Stimulated activated CD4-positive, alpha-beta T cell treated with anti-CD3 and anti-CD28 coated beads, Interleukin-4, amount 100 ng/mL, for 4 hours (primary cell): ENCODE measurements around the gene FXYD6.

Experiments
- DNase-seq, 2 experiments: peaks; one replicate each; pipeline ENCODE4 v3.0.0-alpha.2; 2020

Gene FXYD6

GRCh38 chr11:117910525-117910924 is 34.1 kb upstream of the FXYD6 start:
- no peak for DNase-seq

DNA sequence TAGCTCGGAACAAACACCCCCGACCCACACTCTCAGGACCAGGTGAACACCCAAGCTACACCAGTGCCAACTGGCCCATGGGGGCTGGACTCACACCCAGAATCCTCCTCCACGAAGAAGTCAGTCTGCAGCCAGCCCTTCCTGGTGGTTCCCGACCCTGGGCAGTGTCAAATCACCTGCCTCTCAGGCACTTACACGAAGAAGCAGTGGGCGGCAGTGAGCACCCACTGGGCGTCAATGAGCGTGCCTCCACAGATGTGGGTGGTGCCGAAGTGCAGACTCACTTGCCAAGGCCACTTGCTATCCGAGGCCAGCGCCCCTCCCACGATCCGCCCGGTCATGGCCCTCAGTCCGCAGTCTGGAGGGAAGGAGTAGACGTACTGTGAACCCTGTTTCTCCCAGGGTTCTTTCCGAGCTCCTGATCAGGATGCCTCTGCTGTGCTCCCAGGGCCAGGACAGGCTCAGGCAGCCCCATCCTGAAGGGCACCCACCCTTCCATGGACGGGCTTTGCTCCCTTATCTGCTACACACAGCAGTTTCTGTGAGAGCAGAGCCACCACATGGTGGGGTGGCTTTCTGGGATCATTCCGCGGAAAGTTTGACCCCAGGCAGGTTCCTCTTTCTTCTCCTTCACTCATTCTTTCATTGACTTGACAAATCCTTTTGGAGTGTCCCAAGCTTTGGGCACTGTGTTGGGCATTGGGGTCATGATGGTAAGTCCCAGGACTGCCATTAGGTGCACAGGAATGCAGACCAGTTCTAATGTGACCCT is 33.3 kb upstream of the FXYD6 start:
- DNase-seq = no peak

GRCh38 chr11:117908959-117909610 is 32.6 kb upstream of the FXYD6 start:
- DNase-seq = no peak

DNA sequence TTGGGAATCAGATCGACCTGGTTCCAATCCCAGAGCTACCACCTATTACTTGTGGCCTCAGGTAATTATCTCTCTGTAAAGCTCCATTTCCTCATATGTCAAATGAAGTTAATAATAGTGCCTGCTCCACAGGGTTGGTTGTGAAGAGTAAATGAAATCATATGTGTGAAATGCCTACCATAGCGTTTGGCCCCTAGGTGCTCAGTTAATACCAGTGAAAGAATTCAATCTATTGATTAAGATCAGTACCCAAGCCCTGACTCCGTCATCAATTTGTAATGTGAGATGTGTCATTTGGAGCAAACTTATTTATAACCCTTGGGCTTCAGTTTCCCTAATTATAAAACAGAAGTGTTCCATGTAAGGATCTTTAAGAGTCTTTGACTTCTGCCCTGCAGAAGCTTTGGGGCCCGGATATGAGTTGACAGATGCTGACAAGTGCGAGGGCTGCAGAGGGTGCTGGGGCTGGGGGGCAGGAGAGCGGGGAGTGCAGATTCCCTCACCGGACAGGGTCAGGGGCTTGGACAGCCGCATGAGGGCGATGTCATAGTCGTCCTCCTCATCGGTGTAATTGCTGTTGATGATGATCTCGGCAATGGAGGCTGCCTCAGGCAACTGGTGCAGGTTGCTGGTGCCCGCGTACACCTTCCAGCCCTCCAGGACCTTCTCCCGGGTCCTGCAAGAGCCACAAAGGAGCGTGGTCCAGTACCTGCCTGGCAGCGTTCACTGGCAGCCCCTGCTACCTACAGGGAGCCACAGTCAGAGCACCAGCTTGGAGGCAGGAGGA is 31.8 kb upstream of the FXYD6 start:
- no peak for DNase-seq

DNA sequence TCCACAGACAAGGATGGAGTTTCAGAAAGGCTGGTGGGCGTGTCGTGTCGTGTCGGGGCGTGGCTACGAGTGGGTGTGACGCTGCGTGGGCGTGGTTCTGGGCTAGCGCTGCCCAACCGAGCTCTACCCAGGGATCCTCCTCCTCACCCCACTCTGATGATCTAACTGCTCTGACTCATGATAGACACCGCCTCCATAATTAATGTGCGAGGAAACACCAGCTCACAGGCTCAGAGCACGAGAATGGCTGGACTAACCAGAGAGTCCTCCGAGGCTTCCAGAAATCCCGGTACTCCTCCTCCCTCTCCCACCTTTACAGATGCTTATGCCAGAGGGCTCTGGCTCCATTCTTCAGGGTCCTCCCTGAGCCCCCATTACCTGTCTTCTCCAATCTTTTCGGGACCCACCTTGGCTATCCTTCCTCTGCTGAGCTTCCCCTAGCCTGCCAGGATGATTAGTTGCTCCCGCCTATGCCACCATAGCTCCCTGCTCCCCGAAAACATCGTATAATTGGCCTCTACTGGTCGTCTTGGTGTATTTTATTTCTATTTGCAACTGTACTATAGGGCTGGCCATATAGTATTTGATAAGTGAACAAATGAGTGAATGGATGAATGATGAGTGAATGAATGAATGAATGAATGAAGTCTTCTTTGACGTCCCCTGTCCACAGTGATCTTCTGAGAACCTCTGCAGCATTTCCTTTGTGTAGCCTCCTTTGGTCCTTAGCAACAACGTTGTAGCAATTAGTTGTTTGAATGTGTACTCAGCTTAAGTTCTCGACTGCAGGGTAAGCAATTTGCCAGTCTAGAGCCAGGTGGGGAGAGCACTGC is 31.0 kb upstream of the FXYD6 start:
- peak; percentile 61 to 76 for DNase-seq

DNA sequence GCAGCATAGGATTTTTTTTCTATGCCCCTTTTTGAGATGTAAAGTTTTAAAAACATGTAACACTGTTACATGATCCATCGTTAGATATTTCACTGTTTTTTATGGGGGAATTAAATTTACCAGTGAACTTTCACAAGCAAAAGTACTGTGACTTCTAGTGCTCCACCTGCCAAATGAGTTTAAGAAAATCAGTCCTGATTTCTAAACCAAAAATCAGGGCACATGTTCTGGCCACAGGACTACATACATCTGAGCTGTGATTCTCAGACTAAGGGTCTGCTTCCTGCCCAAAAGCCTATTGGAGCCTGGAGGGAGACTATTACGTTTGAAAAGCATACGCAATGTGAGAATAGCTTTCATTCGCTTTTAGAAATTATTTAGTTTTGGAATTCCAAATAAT is 30.3 kb upstream of the FXYD6 start:
- DNase-seq = no peak

DNA sequence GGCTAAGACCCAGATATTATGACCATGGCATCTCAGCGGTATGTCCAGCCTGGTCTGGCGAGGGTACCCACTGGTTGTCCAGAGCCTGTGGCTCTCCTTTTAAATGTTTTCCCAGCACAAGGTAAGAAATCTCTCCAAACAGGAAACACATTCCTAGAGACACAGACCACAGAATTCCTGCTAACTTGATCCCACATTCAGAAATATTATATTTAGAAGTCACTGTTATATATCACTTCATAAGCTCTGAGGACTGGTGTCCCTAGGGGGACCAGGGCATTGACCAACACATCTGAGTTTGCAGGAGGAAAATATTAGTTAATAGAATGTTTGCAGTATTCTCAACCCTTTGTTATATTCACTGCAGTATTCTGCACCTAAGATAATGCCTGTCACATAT is 29.7 kb upstream of the FXYD6 start:
- no peak for DNase-seq

- DNase-seq = no peak
Observed at GRCh38 chr11:117905524-117905923, 29.1 kb upstream of the FXYD6 start.

GRCh38 chr11:117903505-117904382 is 27.3 kb upstream of the FXYD6 start:
- DNase-seq = no peak

- DNase-seq = no peak
Observed at GRCh38 chr11:117902001-117902845, 25.8 kb upstream of the FXYD6 start.

DNA sequence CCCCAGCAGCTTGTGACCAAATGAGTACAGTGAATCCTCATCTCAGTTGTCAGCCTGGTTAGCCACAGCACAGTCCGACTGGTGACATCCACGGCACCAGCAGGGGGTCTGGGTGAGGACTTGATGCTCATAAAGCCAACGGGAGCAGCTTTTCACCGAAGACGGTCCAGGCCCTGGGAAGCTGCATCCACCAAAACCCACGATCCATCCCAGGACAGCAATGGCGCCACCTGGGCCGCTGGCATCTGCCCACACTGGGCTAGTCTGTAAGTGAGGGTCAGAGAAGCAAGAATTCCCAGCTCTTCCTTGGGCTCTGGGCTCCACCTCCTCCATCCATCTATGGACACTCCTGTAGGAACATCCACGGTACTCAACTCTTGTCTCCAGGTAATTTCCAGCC is 25.1 kb upstream of the FXYD6 start:
- DNase-seq = no peak

GRCh38 chr11:117900720-117901440 is 24.4 kb upstream of the FXYD6 start:
- DNase-seq = no peak

GRCh38 chr11:117900121-117900648 is 23.7 kb upstream of the FXYD6 start:
- no peak for DNase-seq

GRCh38 chr11:117898059-117898458 is 21.6 kb upstream of the FXYD6 start:
- no peak for DNase-seq

GRCh38 chr11:117892651-117893050 is 16.2 kb upstream of the FXYD6 start:
- no peak for DNase-seq

DNA sequence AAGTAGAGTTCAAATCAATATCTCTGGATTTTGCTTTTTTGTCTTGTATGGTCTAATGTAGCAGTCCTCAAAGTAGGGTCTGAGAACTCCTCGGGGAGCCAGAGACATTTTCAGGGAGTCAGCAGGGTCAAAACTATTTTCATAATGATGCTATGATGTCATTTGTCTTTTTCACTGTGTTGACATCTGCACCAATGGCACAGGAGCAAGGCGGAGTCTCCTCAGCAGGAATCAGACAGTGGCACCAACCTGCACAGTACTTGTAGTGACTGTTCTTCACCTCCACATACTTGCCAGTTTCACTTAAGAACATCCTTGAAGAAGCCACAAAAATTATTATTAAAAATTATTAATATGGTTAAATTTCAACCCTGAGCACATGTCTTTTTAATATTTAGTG is 14.9 kb upstream of the FXYD6 start:
- DNase-seq = no peak

DNA sequence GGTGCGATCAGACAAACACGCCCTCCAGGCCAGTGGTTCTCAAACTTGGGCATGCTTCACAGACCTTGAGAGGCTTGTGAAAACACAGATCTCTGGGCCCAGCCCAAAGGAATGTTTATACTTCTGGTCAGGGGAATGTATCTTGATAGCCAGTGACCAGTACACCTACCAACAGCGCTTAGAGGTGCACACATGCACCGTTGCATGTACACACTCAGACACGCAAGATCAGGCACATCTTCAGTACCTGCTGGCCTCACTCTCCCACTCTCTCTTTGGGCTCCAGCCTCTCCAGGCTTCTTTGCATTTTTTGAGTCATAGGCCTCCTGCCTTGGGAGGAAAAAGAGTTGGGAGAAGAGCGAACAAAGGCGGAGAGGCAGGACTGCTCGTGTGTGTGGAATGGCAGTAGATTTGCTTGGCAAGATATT is 11.7 kb upstream of the FXYD6 start:
- no peak for DNase-seq

GRCh38 chr11:117887431-117888138 is 11.1 kb upstream of the FXYD6 start:
- no peak for DNase-seq

- no peak for DNase-seq
Observed at GRCh38 chr11:117885777-117886176, 9.3 kb upstream of the FXYD6 start.
